ENCODE data around the gene WDR13. TPM values are rescaled to one million over a fixed set of nuclear protein-coding genes. Genes with fewer than 3 reads are reported as not detected.

WDR13 gene
- polyA plus RNA-seq, 6 donors from 2014 or later: 54.4 to 85.0 (median 61.3) TPM

DNA sequence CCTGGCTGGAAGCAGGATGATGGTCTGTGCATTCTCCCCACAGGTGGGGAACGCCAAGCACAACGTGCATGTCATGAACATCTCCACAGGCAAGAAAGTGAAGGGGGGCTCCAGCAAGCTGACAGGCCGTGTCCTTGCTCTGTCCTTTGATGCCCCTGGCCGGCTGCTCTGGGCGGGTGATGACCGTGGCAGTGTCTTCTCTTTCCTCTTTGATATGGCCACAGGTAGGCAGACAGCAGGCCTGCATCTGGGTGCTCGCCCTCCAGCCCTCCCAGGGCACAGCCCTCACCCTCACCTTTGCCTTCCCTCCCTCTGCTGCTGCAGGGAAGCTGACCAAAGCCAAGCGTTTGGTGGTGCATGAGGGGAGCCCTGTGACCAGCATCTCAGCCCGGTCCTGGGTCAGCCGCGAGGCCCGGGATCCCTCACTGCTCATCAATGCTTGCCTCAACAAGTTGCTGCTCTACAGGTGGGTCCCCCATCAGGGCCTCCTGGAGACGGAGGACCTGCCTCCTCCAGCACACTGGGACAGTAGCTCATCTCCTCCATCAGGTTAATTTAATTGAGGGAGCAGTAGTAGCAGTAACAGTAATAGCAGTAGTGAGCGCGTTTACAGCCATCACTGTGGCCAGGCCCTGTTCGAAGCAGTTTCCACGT is 4.6 kb downstream of the WDR13 start:
- H3K36me3 Mint-ChIP-seq: peaks cover 0 to 9% of the 10 kb centered on the region in 2 donors
- no peak overlapping the region for H3K4me3 Mint-ChIP-seq
- H3K27me3 Mint-ChIP-seq: no peaks in the 10 kb centered on the region
- ATAC-seq (ENCODE audit: low read depth in 2 of 2) (no peak), DNase-seq (no peak)
- no peak overlapping the region for H3K27ac Mint-ChIP-seq
- H3K4me1 Mint-ChIP-seq: peaks cover 12 to 18% (median 16%) of the 10 kb centered on the region in 3 donors
- peaks cover 0 to 6% (median 0%) of the 10 kb centered on the region in 7 donors for H3K9me3 Mint-ChIP-seq

DNA sequence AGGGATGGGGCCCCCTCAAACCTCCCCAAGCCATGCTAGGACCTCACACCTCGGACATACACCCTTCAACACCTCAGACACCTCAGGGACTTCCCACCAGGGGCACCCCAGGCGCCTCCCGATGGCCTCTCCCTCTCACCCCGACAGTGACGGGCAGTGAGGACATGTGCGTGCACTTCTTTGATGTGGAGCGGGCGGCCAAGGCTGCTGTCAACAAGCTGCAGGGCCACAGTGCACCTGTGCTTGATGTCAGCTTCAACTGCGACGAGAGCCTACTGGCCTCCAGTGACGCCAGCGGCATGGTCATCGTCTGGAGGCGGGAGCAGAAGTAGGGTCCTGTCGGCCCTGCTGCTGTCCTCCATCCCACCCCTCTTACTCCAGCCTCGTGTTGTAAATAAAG is 7.4 kb downstream of the WDR13 start:
- ATAC-seq (ENCODE audit: low read depth in 2 of 2) (no peak), DNase-seq (no peak)
- no peaks in the 10 kb centered on the region for H3K27me3 Mint-ChIP-seq
- no peak overlapping the region for H3K27ac Mint-ChIP-seq
- peaks cover 0 to 4% (median 0%) of the 10 kb centered on the region in 7 donors for H3K9me3 Mint-ChIP-seq
- H3K4me3 Mint-ChIP-seq: no peak overlapping the region
- no peaks in the 10 kb centered on the region for H3K4me1 Mint-ChIP-seq
- no peaks in the 10 kb centered on the region for H3K36me3 Mint-ChIP-seq

DNA sequence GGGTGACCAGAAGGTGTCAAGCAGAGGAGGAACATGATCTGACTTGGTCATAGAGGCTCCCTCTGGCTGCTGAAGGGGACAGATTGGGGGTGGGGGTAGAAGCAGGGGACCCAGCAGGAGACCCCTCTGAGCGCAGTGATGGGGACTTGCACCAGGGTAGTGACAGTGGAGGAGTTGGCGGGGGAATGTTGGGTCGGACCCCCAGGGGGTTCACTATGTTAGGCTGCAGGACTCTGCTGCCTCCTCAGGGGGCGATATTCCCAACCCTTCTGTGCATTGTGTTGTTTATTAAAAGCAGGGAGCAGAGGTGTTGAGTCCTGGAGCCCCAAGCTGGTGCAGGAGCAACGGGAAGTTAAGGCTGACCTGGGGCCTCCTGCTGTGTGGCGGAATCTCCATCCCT is 8.8 kb downstream of the WDR13 start:
- DNase-seq (no peak), ATAC-seq (ENCODE audit: low read depth in 2 of 2) (no peak)
- Mint-ChIP-seq H3K4me1 (no peaks in the 10 kb centered on the region), H3K36me3 (no peaks in the 10 kb centered on the region), H3K27me3 (no peaks in the 10 kb centered on the region), H3K9me3 (peaks cover 0 to 4% (median 0%) of the 10 kb centered on the region in 7 donors), H3K4me3 (no peak overlapping the region), H3K27ac (no peak overlapping the region)

DNA sequence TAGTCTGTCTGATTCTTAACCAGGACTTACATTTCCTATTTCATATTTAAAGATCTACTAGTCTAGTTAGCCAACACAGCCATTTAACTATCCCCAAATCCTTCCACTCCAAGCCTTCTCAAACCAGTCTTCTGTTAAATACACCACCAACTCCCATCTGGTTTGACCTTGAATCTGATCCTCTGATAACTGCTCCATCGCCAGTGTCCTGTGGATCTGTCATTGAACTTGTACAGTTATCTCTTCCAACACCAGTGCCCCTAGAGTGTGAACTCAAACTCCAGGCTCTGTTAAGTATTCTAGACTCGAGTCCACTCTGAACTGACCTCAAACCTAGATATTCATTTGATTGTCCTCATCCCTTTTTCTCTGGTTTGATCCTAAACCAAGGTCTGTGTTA is 14.4 kb downstream of the WDR13 start:
- Mint-ChIP-seq H3K9me3 (peaks cover 0 to 7% (median 0%) of the 10 kb centered on the region in 7 donors), H3K36me3 (no peaks in the 10 kb centered on the region), H3K4me3 (no peak overlapping the region), H3K27me3 (peaks cover 0 to 6% (median 0%) of the 10 kb centered on the region in 3 donors), H3K27ac (no peak overlapping the region), H3K4me1 (no peaks in the 10 kb centered on the region)
- DNase-seq: no peak
- no peak for ATAC-seq (ENCODE audit: low read depth in 2 of 2)

DNA sequence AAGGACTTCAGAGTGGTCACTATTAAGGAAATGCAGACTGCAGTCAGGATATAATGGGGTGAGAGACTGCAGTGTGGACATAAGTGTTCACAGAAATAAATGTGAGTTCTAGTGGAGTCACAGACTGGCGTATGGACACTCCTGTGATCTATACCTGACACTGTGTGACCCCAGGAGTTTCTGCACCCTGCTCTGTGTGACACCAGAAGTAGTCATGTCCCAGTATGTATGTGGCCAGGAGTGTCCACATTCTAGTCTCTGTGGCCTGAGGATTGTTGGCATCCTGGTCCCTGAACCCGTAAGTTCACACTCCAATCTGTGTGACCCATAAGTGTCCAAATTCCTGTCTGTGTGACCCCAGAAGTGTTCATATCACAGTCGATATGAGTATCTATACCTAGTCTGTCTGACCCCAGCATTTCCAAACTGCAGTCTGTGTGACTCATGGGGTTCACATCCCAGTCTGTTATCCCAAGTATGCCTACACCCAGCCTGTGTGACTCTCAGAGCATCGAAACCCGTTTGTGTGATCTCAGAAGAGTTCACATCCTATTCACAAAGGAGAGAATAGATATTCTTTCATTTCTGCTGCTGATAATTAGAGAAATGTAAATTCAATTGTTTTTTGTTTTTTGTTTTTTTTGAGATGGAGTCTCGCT is 16.3 kb downstream of the WDR13 start:
- Mint-ChIP-seq H3K27me3 (peaks cover 0 to 8% (median 0%) of the 10 kb centered on the region in 3 donors), H3K9me3 (peaks cover 0 to 7% (median 0%) of the 10 kb centered on the region in 7 donors), H3K4me3 (no peak overlapping the region), H3K36me3 (no peaks in the 10 kb centered on the region), H3K4me1 (no peaks in the 10 kb centered on the region), H3K27ac (peak overlapping the region in 1 of 6 donors; percentile 44)
- DNase-seq: no peak
- no peak for ATAC-seq (ENCODE audit: low read depth in 2 of 2)

DNA sequence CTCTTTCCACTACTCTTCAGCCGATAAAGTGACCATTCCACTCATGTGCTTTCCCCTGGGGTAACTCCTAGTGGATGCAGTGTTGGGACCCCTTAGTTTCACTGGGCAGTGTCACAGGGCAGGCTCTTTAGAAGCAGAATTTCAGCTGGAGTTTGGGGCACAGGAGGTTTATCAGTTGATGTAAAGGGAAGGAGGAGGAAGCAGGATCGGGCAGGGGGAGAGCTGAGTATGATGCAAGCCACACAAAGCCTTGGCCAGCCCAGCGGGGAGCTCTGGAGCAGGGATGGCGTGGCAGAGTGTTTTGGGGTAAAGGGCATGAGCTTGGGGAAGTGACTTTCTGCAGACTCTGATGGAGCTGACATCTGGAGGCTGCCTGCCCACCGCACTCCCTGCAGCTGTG is 19.3 kb downstream of the WDR13 start:
- H3K4me1 Mint-ChIP-seq: peaks cover 0 to 2% (median 0%) of the 10 kb centered on the region in 3 donors
- H3K27ac Mint-ChIP-seq: no peak overlapping the region
- peaks cover 0 to 8% (median 0%) of the 10 kb centered on the region in 3 donors for H3K27me3 Mint-ChIP-seq
- no peaks in the 10 kb centered on the region for H3K36me3 Mint-ChIP-seq
- ATAC-seq (ENCODE audit: low read depth in 2 of 2) (no peak), DNase-seq (no peak)
- no peak overlapping the region for H3K4me3 Mint-ChIP-seq
- peaks cover 0 to 6% (median 0%) of the 10 kb centered on the region in 7 donors for H3K9me3 Mint-ChIP-seq

DNA sequence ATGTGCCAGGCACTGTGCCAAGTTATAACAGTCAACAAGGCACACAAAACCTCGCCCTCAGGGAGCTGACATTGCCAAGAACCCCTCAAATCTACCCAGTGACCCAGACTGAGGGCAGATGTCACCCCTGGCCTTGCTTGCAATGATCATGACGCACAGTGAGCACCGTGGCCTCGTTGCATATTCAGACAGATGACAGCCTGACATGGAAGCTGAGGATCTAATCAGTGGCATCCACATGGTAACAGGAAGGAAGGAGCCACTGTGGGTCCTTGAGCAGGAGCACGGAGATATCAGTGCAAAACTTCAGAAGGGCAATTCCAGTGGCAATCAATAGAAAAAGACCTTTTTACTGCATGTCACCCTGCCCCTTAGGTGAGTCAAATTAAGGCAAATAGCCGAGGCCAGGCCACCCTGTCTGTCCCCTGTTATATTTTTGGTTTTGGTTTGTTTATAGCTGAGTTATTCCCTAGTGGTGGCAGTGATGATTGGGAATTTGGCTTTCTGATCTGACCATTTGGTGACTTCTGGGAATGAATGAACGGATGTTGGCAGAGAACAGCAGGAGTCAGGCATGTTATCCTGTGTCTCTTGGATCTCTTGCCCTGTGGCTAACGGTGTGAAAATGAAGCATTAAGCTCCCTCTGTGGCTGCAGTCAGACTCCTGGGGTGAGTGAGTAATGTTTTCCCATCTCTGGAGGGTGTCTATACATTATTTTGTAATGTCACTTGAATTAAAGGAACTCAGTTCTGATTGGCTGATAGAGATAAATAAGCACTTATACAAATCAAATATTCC is 20.4 kb downstream of the WDR13 start:
- H3K36me3 Mint-ChIP-seq: no peaks in the 10 kb centered on the region
- peaks cover 0 to 8% (median 0%) of the 10 kb centered on the region in 3 donors for H3K27me3 Mint-ChIP-seq
- DNase-seq: no peak
- peaks cover 0 to 2% (median 0%) of the 10 kb centered on the region in 3 donors for H3K4me1 Mint-ChIP-seq
- no peak for ATAC-seq (ENCODE audit: low read depth in 2 of 2)
- H3K27ac Mint-ChIP-seq: no peak overlapping the region
- H3K9me3 Mint-ChIP-seq: peaks cover 0 to 6% (median 0%) of the 10 kb centered on the region in 7 donors
- H3K4me3 Mint-ChIP-seq: no peak overlapping the region

DNA sequence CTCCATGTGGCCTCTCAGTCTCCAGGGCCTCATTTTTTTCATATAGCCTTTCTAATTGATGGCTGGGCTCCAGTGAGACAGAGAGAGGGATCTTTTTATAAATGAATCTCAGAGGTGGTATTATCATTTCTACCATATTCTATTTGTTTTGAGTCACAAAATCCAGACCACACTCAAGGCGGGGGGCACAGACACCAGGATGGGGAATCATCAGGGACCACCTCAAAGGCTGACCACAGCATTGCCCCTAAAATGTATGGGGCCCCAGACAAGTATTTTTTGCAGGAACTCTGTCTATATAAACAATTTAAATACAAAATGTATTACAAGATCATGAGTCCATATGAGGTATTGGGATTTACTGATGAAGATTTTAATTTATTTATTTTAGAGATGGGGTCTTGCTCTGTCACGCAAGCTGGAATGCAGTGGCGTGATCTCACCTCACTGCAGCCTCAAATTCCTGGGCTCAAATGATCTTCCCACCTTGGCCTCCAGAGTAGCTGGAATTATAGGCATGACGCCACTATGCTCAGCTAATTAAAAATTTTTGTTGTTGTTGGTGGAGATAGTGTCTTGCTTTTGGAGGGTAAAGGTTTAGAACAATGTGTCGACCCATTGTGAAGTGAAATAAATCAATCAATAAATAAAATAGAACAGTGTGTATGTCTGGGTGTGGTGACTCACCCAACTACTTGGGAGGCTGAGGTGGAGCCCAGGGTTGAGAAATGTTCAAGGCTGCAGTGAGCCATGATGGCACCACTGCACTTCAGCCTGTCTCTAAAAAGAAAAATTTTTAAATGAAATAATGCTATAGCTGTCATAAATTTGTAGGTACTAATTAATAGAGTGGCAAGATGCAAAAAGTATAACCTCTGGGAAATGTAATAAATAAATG is 29.4 kb downstream of the WDR13 start:
- no peaks in the 10 kb centered on the region for H3K36me3 Mint-ChIP-seq
- no peak overlapping the region for H3K4me3 Mint-ChIP-seq
- no peaks in the 10 kb centered on the region for H3K9me3 Mint-ChIP-seq
- no peak for ATAC-seq (ENCODE audit: low read depth in 2 of 2)
- DNase-seq: no peak
- no peaks in the 10 kb centered on the region for H3K27me3 Mint-ChIP-seq
- peaks cover 0 to 5% (median 0%) of the 10 kb centered on the region in 3 donors for H3K4me1 Mint-ChIP-seq
- H3K27ac Mint-ChIP-seq: peak overlapping the region in 2 of 6 donors; percentile 33 to 79

DNA sequence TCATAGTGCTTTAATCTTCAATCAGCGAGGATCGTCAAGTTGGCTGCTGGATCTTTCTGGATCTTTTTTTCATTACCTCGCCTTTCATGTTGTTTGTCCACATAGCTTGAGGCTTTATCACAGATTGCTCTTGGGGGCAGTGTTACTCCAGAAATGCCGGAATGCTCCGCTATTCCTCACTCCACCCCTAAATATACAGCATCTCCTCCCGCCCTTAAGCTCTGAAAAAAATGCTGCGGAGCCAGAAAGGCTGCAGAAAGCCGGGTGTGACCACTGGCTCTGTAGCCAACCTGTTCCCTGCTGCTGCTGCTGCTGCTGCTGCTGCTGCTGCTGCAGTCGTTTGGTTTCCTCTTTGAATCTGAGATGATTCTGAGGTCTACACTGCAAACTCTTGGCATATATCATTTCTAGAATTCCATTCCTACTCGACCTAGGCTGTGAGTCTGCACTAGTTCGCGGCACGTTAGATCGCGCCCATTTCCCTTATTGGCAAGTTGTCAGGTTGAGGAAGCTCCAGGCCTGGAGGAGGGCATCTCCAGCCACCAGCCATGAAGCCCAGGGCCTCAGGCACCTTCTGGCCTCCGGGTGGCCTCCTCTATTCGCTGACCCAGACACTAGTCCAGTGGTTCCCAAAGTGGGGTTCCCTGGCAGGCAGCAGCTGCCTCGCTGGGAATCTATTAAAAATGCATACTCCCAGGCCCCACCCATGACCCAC is 34.2 kb downstream of the WDR13 start:
- no peaks in the 10 kb centered on the region for H3K27me3 Mint-ChIP-seq
- no peaks in the 10 kb centered on the region for H3K9me3 Mint-ChIP-seq
- H3K4me1 Mint-ChIP-seq: peaks cover 0 to 9% (median 0%) of the 10 kb centered on the region in 3 donors
- DNase-seq: peak; percentile 60
- H3K36me3 Mint-ChIP-seq: no peaks in the 10 kb centered on the region
- peak overlapping the region in 3 of 8 donors; percentile 36 to 56 (median 38) for H3K4me3 Mint-ChIP-seq
- H3K27ac Mint-ChIP-seq: peak overlapping the region in 1 of 6 donors; percentile 60
- ATAC-seq (ENCODE audit: low read depth in 2 of 2): peak; percentile 80 to 88

DNA sequence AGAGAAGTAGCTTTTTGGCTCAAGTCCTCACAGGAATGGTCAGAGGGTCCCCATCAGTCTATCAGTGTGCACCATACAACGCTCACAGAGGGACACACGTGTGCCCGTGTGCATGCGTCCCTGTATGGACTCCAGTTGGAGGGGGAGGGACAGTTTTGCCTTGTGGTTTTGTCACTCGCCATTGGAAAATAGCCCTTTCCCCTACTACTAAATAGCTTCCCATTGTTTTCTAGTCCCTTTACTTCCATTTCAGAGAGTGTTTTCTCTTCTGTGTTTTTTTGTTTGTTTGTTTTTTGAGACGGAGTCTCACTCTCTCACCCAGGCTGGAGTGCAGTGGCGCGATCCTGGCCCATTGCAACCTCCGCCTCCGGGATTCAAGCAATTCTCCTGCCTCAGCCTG is 34.9 kb downstream of the WDR13 start:
- DNase-seq (no peak), ATAC-seq (ENCODE audit: low read depth in 2 of 2) (no peak)
- H3K4me3 Mint-ChIP-seq: no peak overlapping the region
- H3K27me3 Mint-ChIP-seq: no peaks in the 10 kb centered on the region
- peaks cover 0 to 9% (median 0%) of the 10 kb centered on the region in 3 donors for H3K4me1 Mint-ChIP-seq
- H3K36me3 Mint-ChIP-seq: no peaks in the 10 kb centered on the region
- H3K9me3 Mint-ChIP-seq: no peaks in the 10 kb centered on the region
- peak overlapping the region in 1 of 6 donors; percentile 84 for H3K27ac Mint-ChIP-seq

DNA sequence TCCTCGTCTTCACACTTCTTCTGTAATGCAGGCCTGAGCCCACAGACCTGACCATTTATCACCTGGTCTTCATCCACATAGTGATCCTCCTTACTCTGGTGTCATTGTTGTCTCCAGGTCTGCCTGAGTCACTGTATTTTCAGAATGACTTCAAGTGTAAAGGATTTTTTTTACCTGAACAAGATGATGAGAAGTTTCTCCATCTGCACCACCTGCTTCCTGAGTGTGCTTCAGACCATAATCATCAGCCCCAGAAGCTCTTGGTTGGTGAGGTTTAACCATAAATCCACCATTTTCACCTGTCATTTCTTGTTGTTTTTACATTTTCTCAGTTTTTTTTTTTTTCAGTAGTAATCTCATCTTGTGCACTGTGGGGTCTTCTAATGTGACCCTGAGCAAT is 39.0 kb downstream of the WDR13 start:
- Mint-ChIP-seq H3K27me3 (no peaks in the 10 kb centered on the region), H3K36me3 (no peaks in the 10 kb centered on the region), H3K27ac (peak overlapping the region in 1 of 6 donors; percentile 68), H3K9me3 (no peaks in the 10 kb centered on the region), H3K4me3 (no peak overlapping the region), H3K4me1 (peaks cover 0 to 7% (median 0%) of the 10 kb centered on the region in 3 donors)
- DNase-seq (no peak), ATAC-seq (ENCODE audit: low read depth in 2 of 2) (no peak)

DNA sequence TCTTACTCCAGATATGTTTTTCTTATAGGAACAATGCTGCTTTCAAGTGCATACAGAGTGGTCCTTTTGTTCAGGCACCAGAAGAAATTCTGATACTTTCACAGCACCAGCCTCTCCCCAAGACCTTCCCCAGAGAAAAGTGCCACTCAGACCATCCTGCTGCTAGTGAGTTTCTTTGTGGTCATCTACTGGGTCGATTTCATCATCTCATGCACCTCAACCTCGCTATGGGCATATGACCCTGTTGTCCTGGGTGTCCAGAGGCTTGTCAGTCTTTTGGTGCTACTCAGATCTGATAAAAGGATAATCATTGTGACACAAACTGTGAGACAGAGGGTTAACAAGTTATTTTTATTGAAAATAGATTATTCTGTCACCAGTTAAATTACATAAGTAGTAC is 39.5 kb downstream of the WDR13 start:
- peak overlapping the region in 3 of 6 donors; percentile 9 to 74 (median 68) for H3K27ac Mint-ChIP-seq
- no peak overlapping the region for H3K4me3 Mint-ChIP-seq
- DNase-seq (no peak), ATAC-seq (ENCODE audit: low read depth in 2 of 2) (no peak)
- no peaks in the 10 kb centered on the region for H3K36me3 Mint-ChIP-seq
- peaks cover 0 to 2% (median 0%) of the 10 kb centered on the region in 3 donors for H3K4me1 Mint-ChIP-seq
- H3K9me3 Mint-ChIP-seq: no peaks in the 10 kb centered on the region
- no peaks in the 10 kb centered on the region for H3K27me3 Mint-ChIP-seq

All from naive B cell (primary cell).